HUES48 (cell line): ENCODE results near the gene COMMD3.
A peak's percentile ranks its signal among the peaks of the same experiment; 100 is the strongest.
"Not testable (repeated sequence)": the region's sequence is repeated elsewhere in the genome, so short reads cannot be mapped to it uniquely, and the experiment has no call there.

Source experiments
- H3K27ac ChIP-seq: one replicate; pipeline ENCODE4 v1.7.0; 2013; ENCODE audit warnings: low read depth, low read length, inconsistent platforms
- H3K27me3 ChIP-seq: 2 replicates; pipeline ENCODE4 v1.6.1; 2013; ENCODE audit warnings: mild to moderate bottlenecking, low read length; ENCODE audit not compliant: control insufficient read depth, insufficient read depth
- H3K36me3 ChIP-seq: 2 replicates; pipeline ENCODE4 v1.6.1; 2013; ENCODE audit warnings: low read length; ENCODE audit not compliant: control insufficient read depth, insufficient read depth
- H3K4me1 ChIP-seq: 2 replicates; pipeline ENCODE4 v1.6.1; 2013; ENCODE audit warnings: mild to moderate bottlenecking, low read length; ENCODE audit not compliant: control insufficient read depth, insufficient read depth
- H3K4me3 ChIP-seq: 2 replicates; pipeline ENCODE4 v1.5.1; 2013; ENCODE audit warnings: mild to moderate bottlenecking, low read depth, low read length
- H3K9ac ChIP-seq: 2 replicates; pipeline ENCODE4 v1.6.1; 2013; ENCODE audit warnings: mild to moderate bottlenecking, low read depth, low read length, moderate library complexity
- H3K9me3 ChIP-seq: 2 replicates; pipeline ENCODE4 v1.6.1; 2013; ENCODE audit warnings: low read length; ENCODE audit not compliant: control insufficient read depth, insufficient read depth

The COMMD3 gene

GRCh38 chr10:22308390-22308789, 7.8 kb upstream of the COMMD3 start:
- Histone ChIP-seq H3K36me3 (no peaks in the 10 kb centered on the region), H3K27me3 (peaks cover 9% of the 10 kb centered on the region), H3K4me3 (no peak overlapping the region), H3K27ac (no peak overlapping the region), H3K4me1 (no peaks in the 10 kb centered on the region), H3K9me3 (no peaks in the 10 kb centered on the region), H3K9ac (no peak overlapping the region)

GRCh38 chr10:22309180-22310000, 6.8 kb upstream of the COMMD3 start:
- Histone ChIP-seq H3K4me1 (no peaks in the 10 kb centered on the region), H3K36me3 (no peaks in the 10 kb centered on the region), H3K4me3 (no peak overlapping the region), H3K27ac (no peak overlapping the region), H3K9me3 (no peaks in the 10 kb centered on the region), H3K27me3 (peaks cover 19% of the 10 kb centered on the region), H3K9ac (no peak overlapping the region)

GRCh38 chr10:22310012-22310411, 6.2 kb upstream of the COMMD3 start:
- not testable (repeated sequence) for H3K4me3 ChIP-seq, H3K36me3 ChIP-seq, H3K9ac ChIP-seq, H3K27ac ChIP-seq, H3K4me1 ChIP-seq, H3K9me3 ChIP-seq
- H3K27me3 ChIP-seq = peaks cover 25% of the 10 kb centered on the region

- no peak overlapping the region for H3K4me3 ChIP-seq
- H3K9ac ChIP-seq = no peak overlapping the region
- peaks cover 34% of the 10 kb centered on the region for H3K27me3 ChIP-seq
- no peaks in the 10 kb centered on the region for H3K9me3 ChIP-seq
- H3K27ac ChIP-seq = no peak overlapping the region
- peaks cover 4% of the 10 kb centered on the region; the same call in 1 of the 2 replicates for H3K4me1 ChIP-seq
- H3K36me3 ChIP-seq = no peaks in the 10 kb centered on the region
These were observed 5.3 kb upstream of the COMMD3 start for GRCh38 chr10:22310928-22311327.

GRCh38 chr10:22314852-22315251, 1.3 kb upstream of the COMMD3 start:
- H3K4me1 ChIP-seq = peaks cover 26% of the 10 kb centered on the region
- H3K9ac ChIP-seq = no peak overlapping the region
- H3K27ac ChIP-seq = no peak overlapping the region
- H3K9me3 ChIP-seq = no peaks in the 10 kb centered on the region
- H3K36me3 ChIP-seq = no peaks in the 10 kb centered on the region
- H3K4me3 ChIP-seq = no peak overlapping the region
- peaks cover 71% of the 10 kb centered on the region for H3K27me3 ChIP-seq

- peak overlapping the region; percentile 81 for H3K4me3 ChIP-seq
- peaks cover 76% of the 10 kb centered on the region for H3K27me3 ChIP-seq
- H3K27ac ChIP-seq = peak overlapping the region; percentile 68
- peaks cover 30% of the 10 kb centered on the region for H3K4me1 ChIP-seq
- peak overlapping the region; percentile 7; the same call in 1 of the 2 replicates for H3K9ac ChIP-seq
- no peaks in the 10 kb centered on the region for H3K9me3 ChIP-seq
- no peaks in the 10 kb centered on the region for H3K36me3 ChIP-seq
These were observed 518 bp upstream of the COMMD3 start for GRCh38 chr10:22315455-22316285.

- peaks cover 78% of the 10 kb centered on the region for H3K27me3 ChIP-seq
- H3K4me1 ChIP-seq = peaks cover 30% of the 10 kb centered on the region
- H3K9ac ChIP-seq = no peak overlapping the region
- peak overlapping the region; percentile 81 for H3K4me3 ChIP-seq
- no peak overlapping the region for H3K27ac ChIP-seq
- no peaks in the 10 kb centered on the region for H3K36me3 ChIP-seq
- H3K9me3 ChIP-seq = no peaks in the 10 kb centered on the region
These were observed 835 bp downstream of the COMMD3 start for GRCh38 chr10:22317076-22317370.

- H3K4me3 ChIP-seq = no peak overlapping the region
- H3K27me3 ChIP-seq = peaks cover 83% of the 10 kb centered on the region
- H3K36me3 ChIP-seq = no peaks in the 10 kb centered on the region
- H3K4me1 ChIP-seq = peaks cover 39% of the 10 kb centered on the region
- no peak overlapping the region for H3K9ac ChIP-seq
- H3K9me3 ChIP-seq = no peaks in the 10 kb centered on the region
- no peak overlapping the region for H3K27ac ChIP-seq
These were observed 1.8 kb downstream of the COMMD3 start for GRCh38 chr10:22317771-22318565.

GRCh38 chr10:22318772-22319171, 2.6 kb downstream of the COMMD3 start:
- Histone ChIP-seq H3K4me3 (no peak overlapping the region), H3K4me1 (peaks cover 45% of the 10 kb centered on the region), H3K27ac (no peak overlapping the region), H3K27me3 (peaks cover 83% of the 10 kb centered on the region), H3K36me3 (no peaks in the 10 kb centered on the region), H3K9me3 (no peaks in the 10 kb centered on the region), H3K9ac (no peak overlapping the region)

GRCh38 chr10:22319547-22319979, 3.4 kb downstream of the COMMD3 start:
- Histone ChIP-seq H3K4me3 (no peak overlapping the region), H3K4me1 (peaks cover 53% of the 10 kb centered on the region), H3K9ac (no peak overlapping the region)

More at GRCh38 chr10:22319547-22319979, 3.4 kb downstream of the COMMD3 start:
- peaks cover 83% of the 10 kb centered on the region for H3K27me3 ChIP-seq
- no peaks in the 10 kb centered on the region for H3K9me3 ChIP-seq
- H3K36me3 ChIP-seq = no peaks in the 10 kb centered on the region
- H3K27ac ChIP-seq = no peak overlapping the region
